ENCODE data around the gene SUGP2.

DNA sequence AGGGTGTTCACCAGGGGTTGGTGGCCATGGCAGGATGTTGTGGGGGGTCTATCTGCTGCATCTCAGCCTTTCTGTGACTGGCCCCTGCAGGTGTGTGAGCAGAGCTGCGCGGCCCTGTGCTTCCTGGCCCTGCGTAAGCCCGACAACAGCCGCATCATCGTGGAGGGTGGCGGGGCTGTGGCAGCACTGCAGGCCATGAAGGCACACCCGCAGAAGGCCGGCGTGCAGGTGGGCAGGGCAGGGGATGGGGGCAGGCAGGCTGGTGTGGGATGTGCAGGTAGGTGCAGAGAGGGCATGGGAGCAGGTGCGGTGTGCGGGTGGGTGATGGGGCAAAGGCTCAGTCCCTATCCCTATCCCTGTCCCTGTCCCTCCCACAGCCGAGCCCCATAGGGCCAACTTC lies 22.4 kb upstream of the SUGP2 start:
- no peak for TF ChIP-seq EZH2 (IDR thresholded peaks at IDR 0.05; ENCODE audit: insufficient read depth, poor library complexity, severe bottlenecking)
- no peak for TF ChIP-seq EZH2phosphoT487 (IDR thresholded peaks at IDR 0.05; ENCODE audit: insufficient read depth, low read depth)

Measured in GM23248 (cell line).